Common myeloid progenitor, CD34-positive (primary cell): ENCODE results near the gene PRICKLE4.
A peak's percentile ranks its signal among the peaks of the same experiment; 100 is the strongest.

Experiments
- CTCF ChIA-PET: fragments of 350-600 bp; sonication (Branson Sonifier 250); formaldehyde crosslinking; loops from one replicate; lab custom pipeline; 2021; ENCODE audit warnings: antibody characterized with exemption; lab: Charles Lee
- POLR2A ChIA-PET: fragments of 350-600 bp; sonication (Branson Sonifier 250); formaldehyde crosslinking; loops from one replicate; lab custom pipeline; 2021; ENCODE audit warnings: antibody characterized with exemption; lab: Charles Lee
- DNase-seq, 3 donors: peaks; one replicate each; pipeline versions ENCODE4 v3.0.0 to v3.0.0-alpha.2; 2013
- H3K27ac ChIP-seq, 2 experiments: 1 replicate in 1 of 2; 2 replicates in 1 of 2; pipeline ENCODE4 v1.7.0; 2013; ENCODE audit warnings: inconsistent platforms in 2 of 2, low read length in 2 of 2, mild to moderate bottlenecking in 2 of 2, low read depth in 1 of 2, moderate library complexity in 1 of 2; ENCODE audit not compliant: severe bottlenecking in 2 of 2, insufficient read depth in 1 of 2, poor library complexity in 1 of 2
- H3K27me3 ChIP-seq, 5 experiments: replicated peaks in 2 of 5; 1 replicate in 3 of 5; 2 replicates in 2 of 5; pipeline versions ENCODE4 v1.6.1 to v1.7.0; 2013; ENCODE audit warnings: low read length in 4 of 5, mild to moderate bottlenecking in 2 of 5, moderate library complexity in 2 of 5, inconsistent platforms in 1 of 5; ENCODE audit not compliant: insufficient read depth in 5 of 5, control insufficient read depth in 4 of 5
- H3K36me3 ChIP-seq, 4 experiments: 1 replicate in 2 of 4; 2 replicates in 2 of 4; pipeline versions ENCODE4 v1.6.1 to v1.7.0; 2013; ENCODE audit warnings: low read length in 3 of 4, control low read depth in 1 of 4, mild to moderate bottlenecking in 1 of 4; ENCODE audit not compliant: control insufficient read depth in 4 of 4, insufficient read depth in 4 of 4
- H3K4me1 ChIP-seq, 4 experiments: 1 replicate in 3 of 4; 2 replicates in 1 of 4; pipeline versions ENCODE4 v1.6.1 to v1.7.1; 2013; ENCODE audit warnings: low read length in 3 of 4, mild to moderate bottlenecking in 3 of 4, control low read depth in 1 of 4, inconsistent platforms in 1 of 4, moderate library complexity in 1 of 4; ENCODE audit not compliant: control insufficient read depth in 4 of 4, insufficient read depth in 4 of 4; ENCODE audit errors: control extremely low read depth in 1 of 4
- H3K4me3 ChIP-seq, 7 experiments: 1 replicate in 4 of 7; 2 replicates in 3 of 7; pipeline versions ENCODE4 v1.5.1 to v1.7.0; 2013; ENCODE audit warnings: mild to moderate bottlenecking in 7 of 7, low read length in 6 of 7, moderate library complexity in 6 of 7, inconsistent platforms in 2 of 7, low read depth in 2 of 7, control low read depth in 1 of 7; ENCODE audit not compliant: insufficient read depth in 4 of 7, control insufficient read depth in 1 of 7; ENCODE audit errors: extremely low read depth in 1 of 7
- H3K9me3 ChIP-seq, 5 experiments: 1 replicate in 4 of 5; 2 replicates in 1 of 5; pipeline versions ENCODE4 v1.6.1 to v1.7.1; 2013; ENCODE audit warnings: low read length in 4 of 5, mild to moderate bottlenecking in 2 of 5, inconsistent platforms in 1 of 5, low read depth in 1 of 5, moderate library complexity in 1 of 5; ENCODE audit not compliant: control insufficient read depth in 4 of 5, insufficient read depth in 2 of 5; ENCODE audit errors: control extremely low read depth in 1 of 5
- WGBS: methylation state at CpG from one replicate; pipeline ENCODE4 v1.1.5; 2013; ENCODE audit not compliant: insufficient coverage; 5-methylcytosine and 5-hydroxymethylcytosine counted together

Gene PRICKLE4

DNA sequence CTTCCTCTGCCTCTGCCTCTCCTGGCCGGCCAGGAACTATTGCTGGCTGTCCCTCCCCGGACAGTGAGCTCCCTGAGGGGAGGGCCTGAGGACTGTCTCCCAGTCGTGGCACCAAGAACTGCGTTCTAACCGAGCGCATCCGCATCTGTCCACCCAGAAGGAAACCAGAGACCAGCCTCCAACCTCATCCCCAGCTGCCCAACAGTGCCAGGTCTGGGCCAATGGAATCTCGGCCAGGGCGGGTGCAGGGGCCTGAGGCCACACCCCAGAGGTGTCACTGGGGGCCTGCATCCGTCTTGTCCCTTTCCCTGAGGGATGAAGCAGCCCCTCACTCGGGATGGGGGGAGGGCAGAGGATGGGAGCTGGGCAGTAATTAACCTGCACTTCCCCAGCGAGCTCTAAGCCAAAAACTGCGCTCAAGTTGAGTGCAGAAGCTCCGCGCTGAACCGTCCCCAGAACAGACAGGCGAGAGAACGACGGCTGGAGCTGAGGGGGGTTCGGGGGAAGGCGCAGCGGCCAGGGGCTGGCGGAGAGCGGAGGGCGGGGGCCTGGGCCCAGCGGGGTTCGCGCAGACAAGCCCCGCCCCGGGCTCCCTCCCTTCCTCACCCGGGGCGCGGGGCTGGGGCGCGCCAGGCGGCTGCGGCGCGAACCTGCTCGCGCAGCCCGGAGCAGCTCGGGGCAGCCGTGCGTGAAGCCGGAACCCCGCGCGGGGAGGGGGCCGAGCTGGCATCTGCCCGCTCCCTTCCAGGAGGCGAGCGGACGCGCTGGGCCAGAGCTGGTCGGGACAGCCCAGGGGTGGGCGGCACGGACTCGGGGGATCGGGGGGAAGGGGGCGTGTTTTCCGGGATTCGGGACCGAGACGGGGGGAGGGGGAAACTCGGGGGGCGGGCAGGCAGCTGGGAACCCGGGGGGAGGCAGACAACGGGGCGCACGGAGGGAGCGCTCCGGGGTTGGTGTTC, 46.6 kb upstream of the PRICKLE4 start:
- 4% methylated on average over 59 of the region's 73 CpGs for WGBS
- Histone ChIP-seq H3K27me3 (no peaks in the 10 kb centered on the region), H3K4me1 (peaks cover 0 to 44% (median 24%) of the 10 kb centered on the region in 4 experiments), H3K27ac (peak overlapping the region in 1 of 2 experiments; percentile 34), H3K9me3 (no peaks in the 10 kb centered on the region), H3K36me3 (no peaks in the 10 kb centered on the region), H3K4me3 (peak overlapping the region; percentile 56 to 85 (median 69))
- peak; percentile 78 to 89 (median 84) for DNase-seq
- CTCF ChIA-PET: interaction anchor here (0.7 to 9.3 kb wide), 16 partner anchors 8 to 311 kb away, joined by 3 to 90 read pairs (median 3); partner anchors contain the start of genes PRICKLE4 and TOMM6
- POLR2A ChIA-PET: interaction anchor here (0.6 to 1.6 kb wide), 7 partner anchors 10 to 272 kb away, joined by 3 to 4 read pairs (median 4); no protein-coding TSS in a partner anchor

DNA sequence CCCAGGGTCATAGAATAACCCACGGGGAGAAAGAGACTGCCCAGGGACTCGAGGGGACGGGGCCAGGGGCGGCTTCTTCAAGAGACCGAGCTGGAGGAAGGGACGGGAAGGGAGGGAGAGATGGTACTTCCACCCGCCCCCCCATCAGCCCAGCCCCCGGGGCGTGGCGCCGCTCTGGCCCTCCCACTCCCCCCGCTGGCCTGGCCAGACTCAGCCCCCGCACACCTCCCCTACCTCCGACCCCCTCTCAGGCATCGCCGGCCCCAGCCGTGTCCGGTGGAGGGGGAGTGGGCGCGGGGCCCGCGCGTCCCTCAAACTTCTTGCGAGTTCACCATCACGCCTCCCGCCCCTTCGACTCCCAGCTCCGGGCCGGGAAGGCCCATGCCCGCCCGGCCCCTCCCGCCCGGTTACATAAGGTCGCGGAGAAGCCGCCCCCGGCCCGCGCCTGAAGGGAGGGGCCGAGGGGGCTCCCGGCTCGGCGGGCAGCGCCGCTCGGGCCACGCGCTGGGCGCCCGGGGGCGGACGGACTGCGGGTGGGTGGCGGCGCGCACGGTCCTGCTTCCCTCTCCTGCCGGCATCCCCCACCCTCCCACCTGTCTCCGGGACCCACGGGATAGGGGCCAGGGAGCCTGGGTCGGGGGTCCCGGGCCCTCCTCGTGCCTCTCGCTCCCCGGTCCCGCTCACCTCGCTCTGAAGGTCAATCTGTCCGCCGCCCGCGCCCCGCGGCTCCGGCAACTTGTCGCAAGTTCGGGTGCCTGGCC, 45.7 kb upstream of the PRICKLE4 start:
- WGBS: 0% methylated on average over 51 of the region's 76 CpGs
- no peak overlapping the region for H3K27ac ChIP-seq
- ChIA-PET POLR2A (interaction anchor here (1.0 to 1.6 kb wide), 2 partner anchors 27 to 32 kb away, joined by 4 read pairs; no protein-coding TSS in a partner anchor), CTCF (interaction anchor here (0.7 to 9.3 kb wide), 10 partner anchors 9 to 53 kb away, joined by 3 to 90 read pairs (median 6); partner anchors contain the start of gene TOMM6)
- no peaks in the 10 kb centered on the region for H3K36me3 ChIP-seq
- H3K4me1 ChIP-seq: peaks cover 0 to 44% (median 24%) of the 10 kb centered on the region in 4 experiments
- DNase-seq: peak; percentile 54 to 75 (median 63)
- H3K9me3 ChIP-seq: no peaks in the 10 kb centered on the region
- peak overlapping the region; percentile 56 to 85 (median 69) for H3K4me3 ChIP-seq
- no peaks in the 10 kb centered on the region for H3K27me3 ChIP-seq

GRCh38 chr6:41735427-41736185, 45.0 kb upstream of the PRICKLE4 start, which contains the start of gene TFEB:
Gene TFEB (minus strand): TSS chr6:41735608. CDS start chr6:41691213, 44,395 bp downstream.
- H3K27ac ChIP-seq: no peak within 1 kb of the TSS
- H3K27me3 ChIP-seq: no peaks in the 10 kb centered on the region
- peak within 1 kb of the TSS; percentile 56 to 85 (median 69) for H3K4me3 ChIP-seq
- 9% methylated on average over 34 of the region's 50 CpGs for WGBS
- peaks cover 0 to 39% (median 22%) of the 10 kb centered on the region in 4 experiments for H3K4me1 ChIP-seq
- no peaks in the 10 kb centered on the region for H3K9me3 ChIP-seq
- POLR2A ChIA-PET: interaction anchor here (1.6 kb wide), 1 partner anchor 32 kb away, joined by 4 read pairs; no protein-coding TSS in a partner anchor
- no peaks in the 10 kb centered on the region for H3K36me3 ChIP-seq
- CTCF ChIA-PET: interaction anchor here (0.6 to 9.3 kb wide), 6 partner anchors 9 to 308 kb away, joined by 3 to 90 read pairs (median 5); no protein-coding TSS in a partner anchor
- peak; percentile 89 to 93 (median 92) for DNase-seq

GRCh38 chr6:41736186-41736733, 44.3 kb upstream of the PRICKLE4 start:
- Histone ChIP-seq H3K27me3 (no peaks in the 10 kb centered on the region), H3K4me1 (peaks cover 0 to 34% (median 22%) of the 10 kb centered on the region in 4 experiments), H3K36me3 (no peaks in the 10 kb centered on the region), H3K27ac (no peak overlapping the region), H3K9me3 (no peaks in the 10 kb centered on the region), H3K4me3 (peak overlapping the region in 3 of 7 experiments; percentile 30 to 85 (median 76))
- ChIA-PET POLR2A (no interaction called here), CTCF (interaction anchor here (0.6 to 9.3 kb wide), 6 partner anchors 10 to 307 kb away, joined by 3 to 90 read pairs (median 5); no protein-coding TSS in a partner anchor)
- no peak for DNase-seq
- WGBS: 79% methylated on average over 3 of the region's 6 CpGs

GRCh38 chr6:41736800-41737555, 43.6 kb upstream of the PRICKLE4 start:
- no peak overlapping the region for H3K4me3 ChIP-seq
- peaks cover 0 to 34% (median 22%) of the 10 kb centered on the region in 4 experiments for H3K4me1 ChIP-seq
- WGBS: 98% methylated on average over 12 of the region's 13 CpGs
- H3K36me3 ChIP-seq: no peaks in the 10 kb centered on the region
- POLR2A ChIA-PET: no interaction called here
- CTCF ChIA-PET: interaction anchor here (1.0 to 6.3 kb wide), 4 partner anchors 11 to 38 kb away, joined by 3 to 68 read pairs (median 5); no protein-coding TSS in a partner anchor
- no peak overlapping the region for H3K27ac ChIP-seq
- no peak for DNase-seq
- no peaks in the 10 kb centered on the region for H3K9me3 ChIP-seq
- H3K27me3 ChIP-seq: no peaks in the 10 kb centered on the region
